Astrocyte (in vitro differentiated cells and primary cell): ENCODE measurements around the gene USP22.

Source experiments
- EZH2 ChIP-seq: IDR thresholded peaks from 2 replicates; pipeline ENCODE4 v1.6.1; 2012; ENCODE audit warnings: mild to moderate bottlenecking, low read length, inconsistent platforms; ENCODE audit not compliant: insufficient read depth
- TF ChIP-seq, protein P1 (sequence below): IDR thresholded peaks from 2 replicates; pipeline ENCODE4 v1.5.1; 2011; ENCODE audit warnings: low read depth, mild to moderate bottlenecking, inconsistent platforms, low read length, moderate library complexity; ENCODE audit not compliant: insufficient read depth

DNA sequence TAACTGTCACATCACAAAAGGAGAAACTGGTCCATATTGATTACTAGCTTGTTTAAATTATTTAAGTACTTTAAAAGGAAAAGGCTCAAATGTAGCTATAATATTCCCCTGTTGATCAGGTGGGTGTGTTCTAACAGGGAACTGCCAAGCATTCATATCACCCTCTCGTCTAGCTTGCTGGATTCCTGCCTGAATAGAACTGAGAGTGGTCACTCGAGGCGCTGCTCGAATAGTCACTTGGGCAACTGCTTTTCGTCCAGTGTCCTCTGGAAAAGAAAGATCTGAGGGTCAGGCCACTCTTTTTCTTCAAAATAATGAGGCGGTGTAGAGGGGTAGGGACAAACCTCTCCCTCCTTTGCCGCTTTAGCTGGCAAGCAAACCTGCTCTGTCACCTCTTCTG is 36.4 kb upstream of the USP22 start:
- TF ChIP-seq, protein P1, sequence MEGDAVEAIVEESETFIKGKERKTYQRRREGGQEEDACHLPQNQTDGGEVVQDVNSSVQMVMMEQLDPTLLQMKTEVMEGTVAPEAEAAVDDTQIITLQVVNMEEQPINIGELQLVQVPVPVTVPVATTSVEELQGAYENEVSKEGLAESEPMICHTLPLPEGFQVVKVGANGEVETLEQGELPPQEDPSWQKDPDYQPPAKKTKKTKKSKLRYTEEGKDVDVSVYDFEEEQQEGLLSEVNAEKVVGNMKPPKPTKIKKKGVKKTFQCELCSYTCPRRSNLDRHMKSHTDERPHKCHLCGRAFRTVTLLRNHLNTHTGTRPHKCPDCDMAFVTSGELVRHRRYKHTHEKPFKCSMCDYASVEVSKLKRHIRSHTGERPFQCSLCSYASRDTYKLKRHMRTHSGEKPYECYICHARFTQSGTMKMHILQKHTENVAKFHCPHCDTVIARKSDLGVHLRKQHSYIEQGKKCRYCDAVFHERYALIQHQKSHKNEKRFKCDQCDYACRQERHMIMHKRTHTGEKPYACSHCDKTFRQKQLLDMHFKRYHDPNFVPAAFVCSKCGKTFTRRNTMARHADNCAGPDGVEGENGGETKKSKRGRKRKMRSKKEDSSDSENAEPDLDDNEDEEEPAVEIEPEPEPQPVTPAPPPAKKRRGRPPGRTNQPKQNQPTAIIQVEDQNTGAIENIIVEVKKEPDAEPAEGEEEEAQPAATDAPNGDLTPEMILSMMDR: no peak
- TF ChIP-seq EZH2: no peak
